GM23248 (cell line): ENCODE results near the gene PIAS1.
"Not testable (repeated sequence)": the region's sequence is repeated elsewhere in the genome, so short reads cannot be mapped to it uniquely, and the experiment has no call there.

Experiments
- EZH2 ChIP-seq: fragments of 200-600 bp; sonication (generic); IDR thresholded peaks from 2 replicates; pipeline ENCODE4 v1.6.1; 2018; ENCODE audit warnings: antibody characterized with exemption, mild to moderate bottlenecking; ENCODE audit not compliant: insufficient read depth, poor library complexity, severe bottlenecking
- EZH2phosphoT487 ChIP-seq: fragments of 200-600 bp; sonication (generic); IDR thresholded peaks from 2 replicates; pipeline ENCODE4 v1.6.1; 2018; ENCODE audit warnings: antibody characterized with exemption, moderate library complexity, mild to moderate bottlenecking, low read depth; ENCODE audit not compliant: insufficient read depth

GRCh38 chr15:68225442-68225841 lies 171.3 kb downstream of the PIAS1 start:
- TF ChIP-seq EZH2phosphoT487, EZH2: not testable (repeated sequence)
